ENCODE results near the gene EIF2AK2.
A peak's percentile ranks its signal among the peaks of the same experiment; 100 is the strongest.
"Not testable (repeated sequence)": the region's sequence is repeated elsewhere in the genome, so short reads cannot be mapped to it uniquely, and the experiment has no call there.

EIF2AK2 gene

GRCh38 chr2:37156857-37157714 is at the start of gene EIF2AK2:
Gene EIF2AK2, minus strand, starts transcription at chr2:37156980. Its CDS starts 9,174 bp downstream, at chr2:37147806.
- no peak for TF ChIP-seq CTCF (IDR thresholded peaks at IDR 0.05; ENCODE audit: control insufficient read depth, insufficient read depth, low read depth, low read length, missing control alignments)
- peak; percentile 32 for DNase-seq (ENCODE audit: low read depth)
- peak within 1 kb of the TSS; percentile 81 for H3K4me3 ChIP-seq (ENCODE audit: control insufficient read depth, low read depth, low read length)

- DNase-seq (ENCODE audit: low read depth), result no peak
- no peak overlapping the region for H3K4me3 ChIP-seq (ENCODE audit: control insufficient read depth, low read depth, low read length)
- TF ChIP-seq CTCF (IDR thresholded peaks at IDR 0.05; ENCODE audit: control insufficient read depth, insufficient read depth, low read depth, low read length, missing control alignments), result no peak
Observed at GRCh38 chr2:37205689-37206341, 49.0 kb upstream of the EIF2AK2 start.

GRCh38 chr2:37205071-37205661 is 48.4 kb upstream of the EIF2AK2 start:
- not testable (repeated sequence) for DNase-seq (ENCODE audit: low read depth); H3K4me3 ChIP-seq (ENCODE audit: control insufficient read depth, low read depth, low read length)

- TF ChIP-seq CTCF (IDR thresholded peaks at IDR 0.05; ENCODE audit: control insufficient read depth, insufficient read depth, low read depth, low read length, missing control alignments), result no peak
- H3K4me3 ChIP-seq (ENCODE audit: control insufficient read depth, low read depth, low read length), result no peak overlapping the region
- no peak for DNase-seq (ENCODE audit: low read depth)
Observed at GRCh38 chr2:37203708-37204107, 46.9 kb upstream of the EIF2AK2 start.

- no peak for TF ChIP-seq CTCF (IDR thresholded peaks at IDR 0.05; ENCODE audit: control insufficient read depth, insufficient read depth, low read depth, low read length, missing control alignments)
- no peak for DNase-seq (ENCODE audit: low read depth)
- H3K4me3 ChIP-seq (ENCODE audit: control insufficient read depth, low read depth, low read length), result no peak overlapping the region
Observed at GRCh38 chr2:37201766-37202165, 45.0 kb upstream of the EIF2AK2 start.

GRCh38 chr2:37201208-37201607 is 44.4 kb upstream of the EIF2AK2 start:
- no peak overlapping the region for H3K4me3 ChIP-seq (ENCODE audit: control insufficient read depth, low read depth, low read length)
- DNase-seq (ENCODE audit: low read depth), result no peak
- no peak for TF ChIP-seq CTCF (IDR thresholded peaks at IDR 0.05; ENCODE audit: control insufficient read depth, insufficient read depth, low read depth, low read length, missing control alignments)

- DNase-seq (ENCODE audit: low read depth), result no peak
- H3K4me3 ChIP-seq (ENCODE audit: control insufficient read depth, low read depth, low read length), result no peak overlapping the region
Observed at GRCh38 chr2:37198681-37199065, 41.9 kb upstream of the EIF2AK2 start.

More at GRCh38 chr2:37198681-37199065, 41.9 kb upstream of the EIF2AK2 start:
- no peak for TF ChIP-seq CTCF (IDR thresholded peaks at IDR 0.05; ENCODE audit: control insufficient read depth, insufficient read depth, low read depth, low read length, missing control alignments)
